Neuronal stem cell (in vitro differentiated cells): Measurements from ENCODE around the gene PLA2G2D.

Experiments used
- DNase-seq: peaks from one replicate; pipeline ENCODE4 v3.0.0-alpha.2; 2013; ENCODE audit warnings: low spot score
- H2AFZ ChIP-seq: one replicate; pipeline ENCODE4 v1.6.1; 2013; ENCODE audit warnings: mild to moderate bottlenecking, low read length, inconsistent platforms
- H2AK5ac ChIP-seq: 2 replicates; pipeline ENCODE4 v1.6.1; 2013; ENCODE audit warnings: low read depth, mild to moderate bottlenecking, inconsistent platforms, low read length, moderate library complexity, mixed read lengths
- H2BK120ac ChIP-seq: 2 replicates; pipeline ENCODE4 v1.6.1; 2013; ENCODE audit warnings: low read depth, mild to moderate bottlenecking, inconsistent platforms, low read length, moderate library complexity, mixed read lengths
- H2BK12ac ChIP-seq: one replicate; pipeline ENCODE4 v1.6.1; 2013; ENCODE audit warnings: low read length, inconsistent platforms
- H2BK15ac ChIP-seq: 2 replicates; pipeline ENCODE4 v1.6.1; 2013; ENCODE audit warnings: mild to moderate bottlenecking, low read length, inconsistent platforms, mixed read lengths
- H2BK5ac ChIP-seq: one replicate; pipeline ENCODE4 v1.6.1; 2013; ENCODE audit warnings: inconsistent platforms, mild to moderate bottlenecking, low read length, moderate library complexity
- H3K14ac ChIP-seq: one replicate; pipeline ENCODE4 v1.6.1; 2013; ENCODE audit warnings: low read length, inconsistent platforms
- H3K18ac ChIP-seq: 2 replicates; pipeline ENCODE4 v1.6.1; 2013; ENCODE audit warnings: low read length, inconsistent platforms
- H3K23ac ChIP-seq: 2 replicates; pipeline ENCODE4 v1.6.1; 2013; ENCODE audit warnings: low read depth, mild to moderate bottlenecking, mixed read lengths, low read length, inconsistent platforms; ENCODE audit not compliant: poor library complexity
- H3K27ac ChIP-seq: replicated peaks from 3 replicates; pipeline ENCODE4 v1.5.1; 2013; ENCODE audit warnings: low read length, inconsistent platforms
- H3K27me3 ChIP-seq, 3 experiments: 2 replicates each; pipeline ENCODE4 v1.6.1; 2013; ENCODE audit warnings: low read length in 3 of 3, mild to moderate bottlenecking in 2 of 3, inconsistent platforms in 1 of 3, low read depth in 1 of 3, mixed read lengths in 1 of 3, moderate library complexity in 1 of 3; ENCODE audit not compliant: control insufficient read depth in 3 of 3, insufficient read depth in 3 of 3
- H3K36me3 ChIP-seq, 2 donors: replicated peaks in 1 of 2; 2 replicates each; pipeline ENCODE4 v1.6.1; 2013; ENCODE audit warnings: low read length in 2 of 2; ENCODE audit not compliant: control insufficient read depth in 2 of 2, insufficient read depth in 2 of 2
- H3K4ac ChIP-seq: 2 replicates; pipeline ENCODE4 v1.6.1; 2013; ENCODE audit warnings: inconsistent platforms, mild to moderate bottlenecking, low read length, moderate library complexity
- H3K4me1 ChIP-seq, 2 donors: 1 replicate in 1 of 2; 2 replicates in 1 of 2; pipeline ENCODE4 v1.6.1; 2013; ENCODE audit warnings: low read length in 2 of 2, low read depth in 1 of 2; ENCODE audit not compliant: control insufficient read depth in 2 of 2, insufficient read depth in 1 of 2
- H3K4me2 ChIP-seq: one replicate; pipeline ENCODE4 v1.6.1; 2013; ENCODE audit warnings: mild to moderate bottlenecking, low read length, inconsistent platforms; ENCODE audit not compliant: insufficient read depth, poor library complexity, severe bottlenecking
- H3K4me3 ChIP-seq, 2 donors: 2 replicates each; pipeline ENCODE4 v1.5.1; 2013; ENCODE audit warnings: low read length in 2 of 2, mild to moderate bottlenecking in 2 of 2, inconsistent platforms in 1 of 2, moderate library complexity in 1 of 2
- H3K79me1 ChIP-seq: one replicate; pipeline ENCODE4 v1.6.1; 2013; ENCODE audit warnings: low read depth, mild to moderate bottlenecking, inconsistent platforms, low read length, moderate library complexity
- H3K9ac ChIP-seq: one replicate; pipeline ENCODE4 v1.6.1; 2013; ENCODE audit warnings: mild to moderate bottlenecking, low read depth, low read length, inconsistent platforms; ENCODE audit not compliant: poor library complexity
- H3K9me3 ChIP-seq, 2 donors: replicated peaks in 1 of 2; 2 replicates each; pipeline versions ENCODE3 to v1.6.1; 2013; ENCODE audit warnings: low read length in 2 of 2, mild to moderate bottlenecking in 2 of 2, inconsistent platforms in 1 of 2, low read depth in 1 of 2, mixed read lengths in 1 of 2, moderate library complexity in 1 of 2; ENCODE audit not compliant: control insufficient read depth in 2 of 2, insufficient read depth in 1 of 2
- H4K8ac ChIP-seq: one replicate; pipeline ENCODE4 v1.6.1; 2013; ENCODE audit warnings: low read depth, mild to moderate bottlenecking, inconsistent platforms, low read length, moderate library complexity
- H4K91ac ChIP-seq: one replicate; pipeline ENCODE4 v1.6.1; 2013; ENCODE audit warnings: low read length, low read depth, mild to moderate bottlenecking, inconsistent platforms; ENCODE audit not compliant: poor library complexity
- WGBS, 2 donors: extraction: QIAGEN DNeasy Blood & Tissue Kit; methylation state at CpG; one replicate each; pipeline ENCODE4 v1.1.7; 2013; ENCODE audit warnings: missing lambda C conversion rate in 2 of 2, mixed read lengths in 1 of 2; ENCODE audit not compliant: insufficient read length in 2 of 2, insufficient replicate concordance in 1 of 2; ENCODE audit errors: extremely low coverage in 2 of 2; 5-methylcytosine and 5-hydroxymethylcytosine counted together

Gene PLA2G2D

DNA sequence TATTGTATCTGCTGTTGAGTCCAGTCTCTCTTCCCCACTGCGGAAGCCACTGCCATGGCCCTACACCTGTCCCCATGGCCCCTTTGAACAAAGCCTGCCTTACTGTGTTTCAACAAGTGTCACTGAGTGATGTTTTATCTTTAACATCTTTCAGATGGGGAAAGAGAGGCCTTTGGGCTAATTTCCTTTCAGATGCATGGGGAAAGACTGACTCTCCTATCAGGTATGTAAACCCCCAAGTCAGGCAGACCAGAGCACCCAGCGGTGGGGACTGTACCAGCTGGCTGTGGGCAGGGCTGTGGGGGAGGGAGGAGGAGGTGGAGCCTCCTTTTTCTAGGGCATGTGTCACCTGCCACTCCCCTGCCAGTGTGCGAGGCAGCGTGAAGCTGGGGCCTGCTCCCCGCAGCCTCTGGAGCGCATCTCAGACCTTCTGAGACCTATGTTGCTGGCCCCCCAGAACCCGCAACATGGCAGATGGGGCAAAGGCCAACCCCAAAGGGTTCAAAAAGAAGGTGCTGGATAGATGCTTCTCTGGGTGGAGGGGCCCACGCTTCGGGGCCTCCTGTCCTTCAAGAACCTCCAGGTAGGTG, 19.7 kb upstream of the PLA2G2D start, which contains the start of gene PLA2G2F:
TSS of gene PLA2G2F (plus strand) at position 363 of the 590 bp plus-strand sequence. CDS start at position 468, 105 bp downstream.
- Histone ChIP-seq H3K4me3 (no peak within 1 kb of the TSS), H4K91ac (no peak within 1 kb of the TSS), H2BK15ac (peak within 1 kb of the TSS; percentile 51), H3K18ac (no peak within 1 kb of the TSS), H2BK120ac (no peak within 1 kb of the TSS), H3K4me2 (no peak within 1 kb of the TSS), H3K9ac (no peak within 1 kb of the TSS), H3K79me1 (no peaks in the 10 kb centered on the region), H3K14ac (no peak within 1 kb of the TSS), H3K36me3 (no peaks in the 10 kb centered on the region), H2AK5ac (no peak within 1 kb of the TSS), H3K4me1 (no peaks in the 10 kb centered on the region), H2BK5ac (no peak within 1 kb of the TSS), H2AFZ (no peak within 1 kb of the TSS), H3K27me3 (no peaks in the 10 kb centered on the region), H3K4ac (no peak within 1 kb of the TSS), H3K23ac (no peak within 1 kb of the TSS), H2BK12ac (no peak within 1 kb of the TSS), H4K8ac (no peak within 1 kb of the TSS), H3K27ac (no peak within 1 kb of the TSS), H3K9me3 (no peaks in the 10 kb centered on the region)
- no CpG with 5 or more reads among the region's 9 CpGs for WGBS, 2 donors
- no peak for DNase-seq

DNA sequence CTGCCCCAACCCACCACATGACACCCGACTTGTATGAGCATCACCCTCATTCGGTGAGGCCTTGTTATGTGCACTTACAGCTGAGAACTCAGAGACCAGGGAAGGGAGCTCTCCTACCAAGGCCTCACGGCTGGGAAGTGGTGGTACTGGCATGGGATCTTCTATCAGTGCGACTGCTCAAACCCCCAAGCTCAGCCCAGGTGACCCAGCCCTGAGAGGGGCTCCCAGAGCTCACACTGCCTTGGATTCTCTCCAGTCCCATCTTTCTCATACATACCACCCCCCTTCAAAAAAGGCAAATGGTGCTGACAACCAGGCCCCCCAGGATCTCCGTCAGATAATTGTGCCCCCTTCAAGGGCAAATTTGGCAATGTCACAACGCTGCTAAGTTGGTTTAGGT, 19.0 kb upstream of the PLA2G2D start:
- H2BK15ac ChIP-seq, result no peak overlapping the region
- H4K8ac ChIP-seq, result no peak overlapping the region
- no peak overlapping the region for H3K4me2 ChIP-seq
- H3K18ac ChIP-seq, result no peak overlapping the region
- no peak overlapping the region for H3K14ac ChIP-seq
- no peak overlapping the region for H2BK5ac ChIP-seq
- H3K27ac ChIP-seq, result no peak overlapping the region
- no peak for DNase-seq
- H2AFZ ChIP-seq, result no peak overlapping the region
- no CpG with 5 or more reads among the region's 6 CpGs for WGBS, 2 donors
- H3K9ac ChIP-seq, result no peak overlapping the region
- no peak overlapping the region for H2BK120ac ChIP-seq
- no peaks in the 10 kb centered on the region for H3K27me3 ChIP-seq
- H3K23ac ChIP-seq, result no peak overlapping the region
- no peaks in the 10 kb centered on the region for H3K9me3 ChIP-seq
- no peak overlapping the region for H3K4ac ChIP-seq
- H2BK12ac ChIP-seq, result no peak overlapping the region
- no peaks in the 10 kb centered on the region for H3K4me1 ChIP-seq
- H3K4me3 ChIP-seq, result no peak overlapping the region
- no peak overlapping the region for H4K91ac ChIP-seq
- no peaks in the 10 kb centered on the region for H3K79me1 ChIP-seq
- no peak overlapping the region for H2AK5ac ChIP-seq
- no peaks in the 10 kb centered on the region for H3K36me3 ChIP-seq

DNA sequence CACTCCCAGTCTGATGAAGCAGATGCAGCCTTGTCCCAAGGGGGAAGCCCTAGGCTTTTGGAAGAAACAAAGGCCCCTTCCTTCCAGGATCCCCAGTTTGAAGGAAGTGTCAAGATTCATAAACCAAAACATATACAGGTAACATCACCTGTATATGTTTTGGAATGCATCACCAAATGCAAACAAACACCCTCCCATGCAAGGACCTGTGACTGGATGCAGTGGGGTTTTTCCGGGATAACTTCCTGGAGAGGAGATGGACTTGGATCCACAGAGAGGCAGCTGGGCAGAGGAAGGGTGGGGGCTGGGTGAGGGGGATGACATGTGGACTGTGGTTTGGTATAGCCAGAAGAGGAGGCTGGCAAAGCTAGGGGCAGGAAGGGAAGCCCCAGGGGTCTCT, 18.3 kb upstream of the PLA2G2D start:
- no peaks in the 10 kb centered on the region for H3K36me3 ChIP-seq
- no CpG with 5 or more reads among the region's 1 CpG for WGBS, 2 donors
- H3K4me3 ChIP-seq, result no peak overlapping the region
- H2BK15ac ChIP-seq, result no peak overlapping the region
- H3K14ac ChIP-seq, result no peak overlapping the region
- H2BK12ac ChIP-seq, result no peak overlapping the region
- H3K9ac ChIP-seq, result no peak overlapping the region
- no peak overlapping the region for H2AFZ ChIP-seq
- H3K27ac ChIP-seq, result no peak overlapping the region
- no peak overlapping the region for H2BK120ac ChIP-seq
- H2AK5ac ChIP-seq, result no peak overlapping the region
- H3K4me2 ChIP-seq, result no peak overlapping the region
- no peaks in the 10 kb centered on the region for H3K79me1 ChIP-seq
- no peak overlapping the region for H4K8ac ChIP-seq
- DNase-seq, result no peak
- H4K91ac ChIP-seq, result no peak overlapping the region
- H3K23ac ChIP-seq, result no peak overlapping the region
- H3K27me3 ChIP-seq, result no peaks in the 10 kb centered on the region
- H3K4me1 ChIP-seq, result no peaks in the 10 kb centered on the region
- no peak overlapping the region for H3K18ac ChIP-seq
- H3K9me3 ChIP-seq, result no peaks in the 10 kb centered on the region
- H3K4ac ChIP-seq, result no peak overlapping the region
- no peak overlapping the region for H2BK5ac ChIP-seq

DNA sequence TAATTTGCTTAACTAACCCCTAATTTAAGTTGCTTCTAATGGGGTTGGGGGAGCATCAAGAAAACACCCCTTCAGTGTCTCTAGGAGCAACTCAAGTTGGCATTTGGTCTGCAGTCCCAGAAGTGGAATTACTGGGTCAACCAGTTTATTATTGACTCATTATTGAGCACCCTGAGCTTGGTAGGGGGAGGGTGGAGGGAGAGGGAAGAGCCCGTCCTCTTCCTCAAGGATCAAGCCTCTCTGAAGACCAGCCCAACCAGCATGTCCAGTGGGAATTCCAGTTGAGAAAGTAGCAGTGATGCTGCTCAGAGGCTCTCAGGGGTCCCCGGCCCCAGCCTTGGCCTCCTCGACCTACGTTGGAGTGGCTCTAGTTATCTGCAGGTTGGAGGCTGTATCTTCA, 17.7 kb upstream of the PLA2G2D start:
- no peak overlapping the region for H2BK15ac ChIP-seq
- H4K8ac ChIP-seq, result no peak overlapping the region
- H3K9me3 ChIP-seq, result no peaks in the 10 kb centered on the region
- no peaks in the 10 kb centered on the region for H3K36me3 ChIP-seq
- H3K27ac ChIP-seq, result no peak overlapping the region
- H4K91ac ChIP-seq, result no peak overlapping the region
- no peak overlapping the region for H3K23ac ChIP-seq
- no peak overlapping the region for H3K4me3 ChIP-seq
- no peak overlapping the region for H2BK12ac ChIP-seq
- no CpG with 5 or more reads among the region's 4 CpGs for WGBS, 2 donors
- H3K4me1 ChIP-seq, result no peaks in the 10 kb centered on the region
- H2BK5ac ChIP-seq, result no peak overlapping the region
- no peak overlapping the region for H3K4me2 ChIP-seq
- no peak for DNase-seq
- H3K9ac ChIP-seq, result no peak overlapping the region
- H3K79me1 ChIP-seq, result no peaks in the 10 kb centered on the region
- no peak overlapping the region for H3K4ac ChIP-seq
- no peak overlapping the region for H2BK120ac ChIP-seq
- H2AFZ ChIP-seq, result no peak overlapping the region
- H3K27me3 ChIP-seq, result no peaks in the 10 kb centered on the region
- no peak overlapping the region for H2AK5ac ChIP-seq
- no peak overlapping the region for H3K18ac ChIP-seq
- no peak overlapping the region for H3K14ac ChIP-seq
